ENCODE data around the gene CDH5. TPM values are rescaled to one million over a fixed set of nuclear protein-coding genes. Genes with fewer than 3 reads are reported as not detected.

Gene CDH5
- total and polyA plus RNA-seq, 2 of the 8 experiments (the other 6 are each of a cell fraction or from before 2014, with no cell fraction given) = 0.32 TPM

GRCh38 chr16:66372078-66372897 lies 5.8 kb downstream of the CDH5 start (continued):
- TF ChIP-seq SP4 (IDR thresholded peaks at IDR 0.05; ENCODE audit: low read length) = no peak
- TF ChIP-seq RAD21 (IDR thresholded peaks at IDR 0.05 in 1 of 2, conservative IDR thresholded peaks at IDR 0.05 in 1 of 2; ENCODE audit: low read depth in 2 of 2, low read length in 2 of 2) = no peak
- TF ChIP-seq BCL11A (IDR thresholded peaks at IDR 0.05; ENCODE audit: low read depth in 2 of 2, low read length in 2 of 2) = no peak
- no peak for TF ChIP-seq SIX5 (IDR thresholded peaks at IDR 0.05; ENCODE audit: low read depth, low read length)
- no peak for TF ChIP-seq POU5F1 (IDR thresholded peaks at IDR 0.05; ENCODE audit: low read depth, low read length)
